Activated naive CD8-positive, alpha-beta T cell (primary cell): Measurements from ENCODE around the gene PTPN1.

ENCODE experiments used
- H3K27ac Mint-ChIP-seq: one replicate; pipeline ENCODE4 v1.8.0; 2021; ENCODE audit warnings: mixed read lengths
- H3K27me3 Mint-ChIP-seq: one replicate; pipeline ENCODE4 v1.8.0; 2021; ENCODE audit warnings: mixed read lengths
- H3K36me3 Mint-ChIP-seq: one replicate; pipeline ENCODE4 v1.8.0; 2021; ENCODE audit warnings: mixed read lengths
- H3K4me1 Mint-ChIP-seq: one replicate; pipeline ENCODE4 v1.8.0; 2021; ENCODE audit warnings: low read depth, mixed read lengths
- H3K4me3 Mint-ChIP-seq: one replicate; pipeline ENCODE4 v1.8.0; 2021; ENCODE audit warnings: mild to moderate bottlenecking, mixed read lengths
- H3K9me3 Mint-ChIP-seq: one replicate; pipeline ENCODE4 v1.8.0; 2021; ENCODE audit warnings: low read depth, mixed read lengths

Gene PTPN1

DNA sequence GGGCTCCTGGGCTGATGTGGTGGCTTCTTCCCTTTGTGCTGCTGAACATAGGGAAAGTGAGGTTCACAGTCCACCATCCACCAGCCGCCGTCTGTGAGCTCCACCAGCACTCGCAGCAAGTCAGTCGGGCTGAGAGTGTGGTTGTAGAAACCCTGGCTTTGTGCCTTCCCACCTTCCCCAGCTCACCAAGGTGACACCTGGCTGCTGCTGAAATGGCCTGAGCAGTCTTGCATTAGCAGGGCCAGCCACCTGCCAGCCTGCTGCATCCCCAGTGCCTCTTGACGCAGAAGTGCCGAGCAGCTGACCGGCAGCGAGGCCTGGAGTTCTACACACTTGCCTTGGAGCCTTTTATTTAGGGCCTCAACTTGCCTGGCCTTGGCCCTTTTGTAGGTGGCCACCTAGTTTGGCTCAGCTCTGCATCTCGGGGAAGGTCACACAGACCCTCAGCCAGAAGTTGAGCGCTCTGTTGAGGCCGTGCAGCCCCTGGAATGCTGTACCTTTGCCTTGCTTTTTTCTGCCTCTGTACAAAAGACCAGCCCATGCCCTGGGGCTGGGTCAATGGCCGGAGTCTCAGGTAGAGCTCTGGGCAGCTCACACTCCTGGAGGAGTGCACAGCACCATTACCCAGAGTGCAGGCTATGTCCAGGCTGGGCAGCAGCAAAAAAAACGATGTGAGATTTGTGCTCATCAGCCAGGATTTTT is 76.5 kb downstream of the PTPN1 start:
- no peaks in the 10 kb centered on the region for H3K9me3 Mint-ChIP-seq
- no peaks in the 10 kb centered on the region for H3K27me3 Mint-ChIP-seq
- no peak overlapping the region for H3K4me3 Mint-ChIP-seq
- H3K27ac Mint-ChIP-seq, result no peak overlapping the region
- H3K36me3 Mint-ChIP-seq, result no peaks in the 10 kb centered on the region
- H3K4me1 Mint-ChIP-seq, result peaks cover 4% of the 10 kb centered on the region

DNA sequence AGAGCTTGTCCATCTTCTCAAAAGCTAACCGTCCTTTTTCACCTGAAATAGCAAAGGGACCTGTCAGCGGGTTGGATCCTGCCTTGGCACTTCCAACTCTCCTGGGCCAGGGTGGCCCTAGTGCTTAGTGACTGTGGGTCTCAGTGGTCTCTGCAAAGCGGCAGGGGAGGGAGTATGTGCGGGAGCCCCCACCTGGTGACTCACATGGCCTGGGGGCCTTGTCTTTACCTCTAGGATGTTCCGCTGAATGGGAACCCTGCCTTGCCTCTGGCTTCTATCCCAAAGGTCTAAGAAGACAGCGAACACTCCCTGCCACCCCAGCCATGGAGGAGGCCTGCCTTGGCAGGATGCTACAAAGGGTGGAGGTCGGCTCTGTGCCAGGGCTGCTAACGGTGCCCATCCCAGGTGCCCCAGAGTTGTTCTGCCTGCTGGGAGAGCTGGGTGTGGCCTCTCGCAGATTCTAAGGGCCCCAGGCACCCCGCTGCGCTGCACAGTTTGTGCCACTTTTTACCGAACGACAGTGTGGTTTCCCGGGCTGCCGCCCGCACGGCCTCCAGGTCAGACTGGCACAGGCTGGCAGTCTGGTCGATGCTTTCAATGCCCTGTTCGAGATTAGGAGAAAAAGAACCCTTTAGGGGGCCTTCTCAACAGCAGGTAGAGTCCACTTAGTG is 77.2 kb downstream of the PTPN1 start:
- H3K4me3 Mint-ChIP-seq, result no peak overlapping the region
- peaks cover 4% of the 10 kb centered on the region for H3K4me1 Mint-ChIP-seq
- H3K36me3 Mint-ChIP-seq, result no peaks in the 10 kb centered on the region
- H3K27ac Mint-ChIP-seq, result no peak overlapping the region
- H3K27me3 Mint-ChIP-seq, result no peaks in the 10 kb centered on the region
- H3K9me3 Mint-ChIP-seq, result no peaks in the 10 kb centered on the region

DNA sequence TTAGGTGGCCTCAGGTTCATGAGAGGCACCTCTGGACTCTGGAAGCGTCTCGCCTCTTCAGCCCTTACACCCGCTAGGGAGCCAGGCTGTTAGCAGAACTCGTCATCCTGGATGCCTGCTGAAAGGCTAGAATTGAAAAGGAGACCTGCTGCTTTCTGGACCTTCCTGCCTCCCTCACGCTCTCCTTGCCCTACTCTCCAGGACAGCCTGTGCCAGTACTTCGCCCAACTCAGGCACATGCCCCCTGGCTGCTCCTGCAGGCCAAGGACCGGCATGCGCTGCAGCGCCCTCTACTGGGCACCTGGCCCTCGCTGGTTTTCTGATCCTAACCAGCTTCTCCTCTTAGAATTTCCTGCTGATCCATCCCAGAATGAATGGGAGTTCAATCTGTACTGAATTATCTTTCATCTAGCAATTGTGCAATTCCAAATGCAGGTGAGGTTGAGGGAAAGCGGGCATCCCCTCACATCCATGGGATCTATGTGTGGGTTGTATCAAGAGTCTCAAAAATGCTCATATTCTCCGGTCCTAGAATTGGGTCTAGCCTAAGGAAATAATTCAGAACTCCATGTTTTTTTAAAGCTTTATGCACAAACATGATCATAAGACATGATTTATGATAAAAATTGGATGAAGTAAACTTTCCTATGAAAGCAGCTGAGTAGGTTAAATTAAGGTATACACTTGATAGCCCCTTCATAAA is 78.0 kb downstream of the PTPN1 start:
- Mint-ChIP-seq H3K4me3 (no peak overlapping the region), H3K27ac (peak overlapping the region; percentile 16), H3K4me1 (peaks cover 4% of the 10 kb centered on the region), H3K9me3 (no peaks in the 10 kb centered on the region), H3K27me3 (no peaks in the 10 kb centered on the region), H3K36me3 (no peaks in the 10 kb centered on the region)

DNA sequence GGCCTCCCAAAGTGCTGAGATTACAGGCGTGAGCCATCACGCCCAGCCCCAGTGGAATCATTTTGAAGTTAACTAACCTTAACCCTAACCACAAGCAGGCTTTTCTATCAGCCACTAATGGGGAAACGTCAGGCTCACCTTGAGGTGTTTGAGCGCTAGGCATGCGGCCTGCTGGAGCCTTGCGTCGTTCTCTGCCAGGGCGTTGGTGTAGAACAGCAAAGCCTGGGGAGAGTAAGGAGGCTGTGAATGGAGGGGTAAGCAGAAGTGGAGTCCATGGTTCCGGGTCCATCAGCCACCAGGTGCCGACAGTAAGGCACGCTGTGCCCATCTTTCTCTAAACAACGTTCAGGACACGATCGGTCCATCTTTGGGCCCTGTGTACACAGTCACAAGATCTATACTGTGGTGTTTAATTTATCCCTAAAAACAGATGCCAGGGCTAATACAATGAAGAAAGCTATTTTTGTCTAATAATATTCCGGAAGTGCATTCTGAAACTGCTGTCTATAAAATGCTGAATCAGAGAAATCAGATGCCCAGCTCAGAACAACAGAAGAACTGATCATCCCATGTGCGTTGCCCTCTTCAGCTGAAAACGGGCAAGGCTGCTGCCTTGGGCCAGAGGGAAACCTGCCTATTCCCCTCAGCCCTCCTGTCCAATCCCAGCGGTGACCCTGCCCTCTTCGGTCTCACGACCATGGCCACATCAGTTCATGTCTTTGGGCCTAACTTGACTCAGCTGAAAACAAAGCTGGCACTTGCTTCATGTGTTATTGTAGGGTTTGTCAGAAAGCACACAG is 79.6 kb downstream of the PTPN1 start:
- Mint-ChIP-seq H3K4me3 (no peak overlapping the region), H3K9me3 (no peaks in the 10 kb centered on the region), H3K4me1 (peaks cover 4% of the 10 kb centered on the region), H3K36me3 (no peaks in the 10 kb centered on the region), H3K27ac (no peak overlapping the region), H3K27me3 (no peaks in the 10 kb centered on the region)

DNA sequence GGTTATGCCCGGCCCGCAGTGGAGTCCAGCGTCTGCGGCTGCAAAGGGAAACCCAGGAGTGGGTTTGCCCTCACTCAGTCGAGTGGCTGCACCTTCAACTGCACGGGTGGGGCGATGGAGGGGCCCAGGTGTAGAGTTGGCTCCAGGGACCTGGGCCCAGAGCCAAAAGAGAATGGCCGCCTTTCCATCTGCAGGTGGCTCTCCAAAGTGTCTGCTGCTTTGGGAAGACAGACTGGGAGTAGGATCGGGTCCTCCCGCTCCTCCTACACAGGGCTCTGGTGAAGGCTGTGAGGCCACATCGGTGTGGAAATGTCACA is 80.1 kb downstream of the PTPN1 start:
- H3K27ac Mint-ChIP-seq, result no peak overlapping the region
- H3K36me3 Mint-ChIP-seq, result no peaks in the 10 kb centered on the region
- H3K4me3 Mint-ChIP-seq, result no peak overlapping the region
- H3K9me3 Mint-ChIP-seq, result no peaks in the 10 kb centered on the region
- peaks cover 4% of the 10 kb centered on the region for H3K4me1 Mint-ChIP-seq
- no peaks in the 10 kb centered on the region for H3K27me3 Mint-ChIP-seq

DNA sequence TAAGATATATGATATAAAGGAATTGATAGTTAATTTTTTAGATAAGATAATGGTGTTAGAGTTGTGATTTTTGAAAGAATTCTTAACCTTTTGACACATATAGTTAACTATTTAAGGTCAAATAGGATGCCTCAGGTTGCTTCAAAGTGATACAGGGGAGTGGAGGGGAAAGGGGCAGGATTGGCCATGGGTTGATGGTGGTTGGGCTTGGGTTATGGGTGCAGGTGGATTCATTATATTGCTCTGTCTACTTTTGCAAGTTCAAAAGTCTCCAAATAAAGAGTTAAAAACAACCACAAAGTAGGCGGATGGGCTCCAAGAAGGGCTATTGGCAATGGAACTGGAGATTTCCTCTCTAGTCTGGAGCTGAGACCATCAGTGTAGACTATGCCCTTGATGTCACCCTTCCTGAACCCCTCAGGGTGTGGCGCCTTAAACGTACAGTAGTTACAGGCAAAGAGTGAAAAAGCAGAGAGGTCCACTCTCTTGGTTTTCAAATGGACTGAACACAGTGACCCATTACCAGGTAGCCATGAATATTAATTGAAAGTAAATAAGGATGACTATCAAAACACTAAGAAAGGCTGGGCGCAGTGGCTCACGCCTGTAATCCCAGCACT is 81.2 kb downstream of the PTPN1 start:
- Mint-ChIP-seq H3K4me1 (peaks cover 4% of the 10 kb centered on the region), H3K27me3 (no peaks in the 10 kb centered on the region), H3K9me3 (no peaks in the 10 kb centered on the region), H3K36me3 (no peaks in the 10 kb centered on the region), H3K27ac (peak overlapping the region; percentile 54), H3K4me3 (no peak overlapping the region)

DNA sequence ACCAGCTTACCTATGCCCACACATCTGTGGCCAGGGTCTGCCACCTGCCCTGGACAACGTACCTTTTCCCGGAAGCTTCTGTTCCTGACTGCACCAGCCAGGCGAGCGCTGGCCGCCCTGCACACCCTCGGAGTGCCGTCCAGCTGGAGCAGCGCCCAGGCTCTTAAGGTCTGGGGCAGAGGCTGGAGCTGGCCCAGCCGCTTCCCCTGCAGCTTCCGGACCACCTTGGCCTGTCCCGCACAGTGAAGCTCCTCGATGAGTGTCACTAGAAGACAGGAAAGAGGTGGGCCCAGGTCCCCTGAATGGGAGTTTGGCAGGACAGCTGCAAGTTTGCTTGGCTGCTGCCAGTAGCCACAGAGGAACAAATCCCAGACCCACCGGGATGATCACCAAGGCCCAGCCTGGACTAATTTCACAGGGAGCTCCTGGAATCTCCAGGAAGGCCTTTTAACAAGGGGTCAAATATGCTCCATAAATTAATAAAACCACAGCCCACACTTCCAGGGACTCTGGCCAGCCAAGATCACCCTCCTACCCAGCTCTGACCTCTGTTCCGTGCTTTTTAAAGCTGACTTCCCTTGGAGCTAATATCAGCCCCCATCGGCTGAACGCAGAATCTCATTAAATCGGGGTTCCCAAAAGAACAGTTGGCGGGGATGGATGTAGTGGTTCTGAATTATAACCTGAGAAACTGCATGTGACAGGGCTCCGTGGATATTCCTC is 82.3 kb downstream of the PTPN1 start:
- H3K27me3 Mint-ChIP-seq, result no peaks in the 10 kb centered on the region
- H3K4me1 Mint-ChIP-seq, result peaks cover 4% of the 10 kb centered on the region
- H3K9me3 Mint-ChIP-seq, result no peaks in the 10 kb centered on the region
- H3K4me3 Mint-ChIP-seq, result no peak overlapping the region
- no peak overlapping the region for H3K27ac Mint-ChIP-seq
- no peaks in the 10 kb centered on the region for H3K36me3 Mint-ChIP-seq

DNA sequence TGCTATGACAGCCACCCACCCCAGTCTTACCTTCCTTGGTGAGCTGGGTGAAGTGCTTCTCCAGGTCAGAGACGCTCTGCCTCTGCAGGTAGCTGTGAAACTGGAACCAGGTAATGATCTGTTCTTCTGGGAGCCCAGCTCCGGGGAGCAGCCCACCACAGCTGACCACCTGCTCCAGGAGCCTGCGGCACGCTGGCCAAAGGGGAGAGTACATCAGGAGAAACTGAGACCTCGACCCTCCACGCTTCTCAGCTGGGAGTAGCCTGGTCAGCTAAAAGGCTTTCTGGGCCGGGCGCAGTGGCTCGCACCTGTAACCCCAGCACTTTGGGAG is 82.8 kb downstream of the PTPN1 start:
- Mint-ChIP-seq H3K9me3 (no peaks in the 10 kb centered on the region), H3K36me3 (no peaks in the 10 kb centered on the region), H3K27me3 (no peaks in the 10 kb centered on the region), H3K27ac (no peak overlapping the region), H3K4me3 (no peak overlapping the region), H3K4me1 (peaks cover 4% of the 10 kb centered on the region)

DNA sequence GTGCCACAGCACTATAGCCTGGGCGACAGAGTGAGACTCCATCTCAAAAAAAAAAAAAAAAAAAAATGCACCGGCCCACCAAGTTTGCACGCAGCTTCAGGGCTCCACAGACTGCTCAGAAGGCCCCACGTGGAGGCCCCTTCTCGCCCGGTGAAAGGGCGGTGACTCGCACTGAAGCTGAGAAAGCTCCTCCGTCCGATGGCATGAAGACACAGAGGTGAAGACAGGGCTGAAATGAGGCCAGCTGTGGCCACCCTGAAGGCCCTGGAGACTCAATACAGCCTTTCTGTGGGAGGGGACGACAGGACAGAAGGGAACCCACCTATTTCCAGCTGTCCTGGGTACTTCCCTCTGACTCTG is 84.0 kb downstream of the PTPN1 start:
- Mint-ChIP-seq H3K9me3 (no peaks in the 10 kb centered on the region), H3K27ac (no peak overlapping the region), H3K36me3 (no peaks in the 10 kb centered on the region), H3K4me3 (no peak overlapping the region), H3K4me1 (no peaks in the 10 kb centered on the region), H3K27me3 (no peaks in the 10 kb centered on the region)

DNA sequence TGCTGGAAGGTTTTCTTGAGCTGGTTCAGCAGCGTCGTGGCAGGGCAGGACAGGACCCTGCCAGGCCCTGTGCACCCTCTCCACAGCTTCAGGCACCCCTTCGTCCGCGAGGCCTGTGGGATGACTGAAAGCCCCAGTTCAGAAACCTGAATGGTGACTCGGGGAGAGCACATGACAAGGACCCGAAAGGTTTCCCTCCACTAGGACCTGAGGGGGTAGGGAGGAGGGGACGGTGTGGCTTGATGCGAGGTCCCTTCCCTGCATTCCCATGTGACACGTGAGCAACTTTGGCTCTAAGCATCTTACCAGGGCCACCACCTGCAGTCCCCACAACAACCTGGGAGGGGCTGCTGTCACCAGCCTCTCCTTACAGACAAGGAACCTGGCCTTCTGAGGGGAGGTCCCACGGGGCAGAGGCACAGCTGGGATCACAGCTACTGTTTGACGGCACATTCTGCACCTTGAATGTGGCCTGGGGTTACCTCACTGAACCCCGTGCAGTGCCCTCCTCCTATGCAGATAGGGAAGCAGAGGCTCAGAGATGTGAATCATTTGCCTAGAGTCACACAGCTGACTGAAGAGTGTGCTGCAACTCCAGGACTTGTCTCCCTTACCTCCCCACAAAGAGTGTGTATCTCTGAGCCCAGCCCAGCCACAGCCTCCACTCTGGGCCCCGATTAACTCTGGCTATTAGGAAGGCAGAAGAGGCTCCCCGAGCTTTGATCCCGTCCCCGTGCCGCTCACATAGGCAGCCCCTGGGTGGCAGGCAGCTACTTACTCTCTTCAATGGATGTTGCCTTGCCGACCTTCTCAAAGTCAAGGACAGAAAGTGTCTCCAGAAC is 84.6 kb downstream of the PTPN1 start:
- Mint-ChIP-seq H3K27me3 (no peaks in the 10 kb centered on the region), H3K4me1 (no peaks in the 10 kb centered on the region), H3K36me3 (no peaks in the 10 kb centered on the region), H3K9me3 (no peaks in the 10 kb centered on the region), H3K4me3 (no peak overlapping the region), H3K27ac (no peak overlapping the region)

DNA sequence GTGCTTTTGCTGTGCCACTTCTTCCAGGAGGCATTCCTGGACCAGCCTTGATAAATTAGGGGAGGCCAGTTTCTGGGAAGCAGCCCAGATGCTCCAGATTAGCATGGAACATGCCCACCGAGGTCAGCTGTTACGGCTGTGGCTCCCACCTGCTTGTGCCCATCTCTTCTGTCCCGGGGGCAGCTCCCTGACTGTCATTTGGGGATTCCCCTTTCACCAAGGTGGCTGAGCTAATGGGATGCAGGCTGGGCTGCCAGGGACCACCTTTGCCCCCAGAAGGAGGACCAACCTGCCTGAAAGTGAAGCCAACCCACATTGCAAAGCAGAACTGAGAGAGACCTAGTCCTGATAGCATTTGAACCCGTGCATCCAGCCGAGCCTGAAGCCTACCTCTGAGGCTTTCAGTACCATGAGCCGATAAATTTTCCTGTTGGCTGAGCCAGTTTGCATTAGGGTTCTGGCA is 85.3 kb downstream of the PTPN1 start:
- Mint-ChIP-seq H3K27ac (no peak overlapping the region), H3K36me3 (no peaks in the 10 kb centered on the region), H3K27me3 (no peaks in the 10 kb centered on the region), H3K4me3 (no peak overlapping the region), H3K4me1 (no peaks in the 10 kb centered on the region), H3K9me3 (no peaks in the 10 kb centered on the region)

DNA sequence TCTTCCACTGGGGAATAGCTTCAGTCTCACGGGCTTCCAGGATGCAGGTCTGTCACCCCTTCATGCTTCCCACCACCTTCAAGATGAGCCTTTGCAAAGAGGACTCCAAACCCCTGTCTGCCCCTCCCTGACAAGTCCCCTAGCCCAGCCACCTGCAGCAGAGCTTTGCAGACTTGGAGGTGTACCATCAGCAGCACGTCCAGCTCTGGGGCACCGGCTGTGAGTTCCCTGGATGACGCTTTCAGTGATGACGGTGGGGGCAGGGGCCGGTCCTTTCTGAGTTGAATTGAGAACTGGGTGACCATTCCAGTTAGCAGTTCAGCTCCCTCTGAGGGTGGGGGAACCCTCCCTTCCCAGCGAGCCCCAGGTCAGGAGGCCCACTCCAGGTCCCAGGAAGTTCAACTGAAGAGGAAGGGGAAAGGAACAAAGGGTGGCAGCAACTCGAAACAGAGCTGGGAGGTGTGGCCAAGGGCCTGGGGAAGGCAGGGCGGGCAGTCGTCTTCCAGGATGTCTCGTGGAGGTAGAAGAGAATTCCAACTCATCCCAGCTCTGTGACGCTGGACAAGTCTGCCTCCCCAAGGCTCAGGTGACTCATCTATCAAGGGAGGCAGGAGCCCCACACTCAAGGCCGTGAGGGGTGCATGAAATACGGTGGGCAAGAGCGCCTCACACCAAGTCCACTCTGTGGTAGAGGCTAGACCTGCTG is 86.0 kb downstream of the PTPN1 start:
- Mint-ChIP-seq H3K4me3 (no peak overlapping the region), H3K27ac (no peak overlapping the region), H3K4me1 (no peaks in the 10 kb centered on the region), H3K36me3 (no peaks in the 10 kb centered on the region), H3K27me3 (no peaks in the 10 kb centered on the region), H3K9me3 (no peaks in the 10 kb centered on the region)

DNA sequence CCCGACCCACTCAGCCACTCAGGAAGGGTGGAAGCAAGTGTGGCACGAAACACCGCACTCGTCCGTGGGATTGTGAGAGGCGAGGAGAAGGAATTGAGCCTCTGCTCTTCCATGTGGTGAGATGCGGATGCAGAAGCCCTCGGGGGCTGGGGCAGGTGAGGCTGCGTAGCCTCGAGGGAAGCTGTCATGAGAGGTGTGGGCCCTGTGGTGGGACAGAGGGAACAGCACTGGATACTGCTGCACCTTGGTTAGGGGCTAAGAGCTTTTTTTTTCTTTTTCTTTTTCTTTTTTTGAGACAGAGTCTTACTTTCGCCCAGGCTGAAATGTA is 86.5 kb downstream of the PTPN1 start:
- Mint-ChIP-seq H3K27me3 (no peaks in the 10 kb centered on the region), H3K36me3 (no peaks in the 10 kb centered on the region), H3K9me3 (no peaks in the 10 kb centered on the region), H3K4me3 (no peak overlapping the region), H3K27ac (no peak overlapping the region), H3K4me1 (no peaks in the 10 kb centered on the region)
